HuH-7 (cell line): ENCODE measurements around the gene CTNNA2.
"Not testable (repeated sequence)": the region's sequence is repeated elsewhere in the genome, so short reads cannot be mapped to it uniquely, and the experiment has no call there.

Experiments
- DNase-seq: peaks from one replicate; pipeline ENCODE4 v3.0.0; 2011; ENCODE audit warnings: low spot score

CTNNA2 gene

GRCh38 chr2:80032684-80033083 is 519.8 kb downstream of the CTNNA2 start:
- not testable (repeated sequence) for DNase-seq

GRCh38 chr2:80035749-80036285 is 523.0 kb downstream of the CTNNA2 start:
- no peak for DNase-seq

GRCh38 chr2:80037310-80037709 is 524.5 kb downstream of the CTNNA2 start:
- DNase-seq: no peak

- no peak for DNase-seq
Measured at GRCh38 chr2:80040226-80040625, 527.4 kb downstream of the CTNNA2 start.

GRCh38 chr2:80042635-80043034 is 529.8 kb downstream of the CTNNA2 start:
- DNase-seq: no peak

- DNase-seq: no peak
Measured at GRCh38 chr2:80048296-80048695, 535.4 kb downstream of the CTNNA2 start.

- DNase-seq: peak; percentile 9
Measured at GRCh38 chr2:80050246-80050645, 537.4 kb downstream of the CTNNA2 start.

- no peak for DNase-seq
Measured at GRCh38 chr2:80053522-80054345, 540.9 kb downstream of the CTNNA2 start.

- DNase-seq: no peak
Measured at GRCh38 chr2:80054346-80054675, 541.5 kb downstream of the CTNNA2 start.

GRCh38 chr2:80057956-80058355 is 545.1 kb downstream of the CTNNA2 start:
- DNase-seq: no peak

- no peak for DNase-seq
Measured at GRCh38 chr2:80058562-80058961, 545.7 kb downstream of the CTNNA2 start.

GRCh38 chr2:80059447-80059846 is 546.6 kb downstream of the CTNNA2 start:
- no peak for DNase-seq

GRCh38 chr2:80061881-80062280 is 549.0 kb downstream of the CTNNA2 start:
- no peak for DNase-seq

GRCh38 chr2:80062298-80062697 is 549.4 kb downstream of the CTNNA2 start:
- DNase-seq: no peak

- no peak for DNase-seq
Measured at GRCh38 chr2:80068038-80068731, 555.3 kb downstream of the CTNNA2 start.

- DNase-seq: no peak
Measured at GRCh38 chr2:80070587-80070986, 557.7 kb downstream of the CTNNA2 start.

GRCh38 chr2:80071941-80072340 is 559.1 kb downstream of the CTNNA2 start:
- no peak for DNase-seq

- peak; percentile 46 for DNase-seq
Measured at GRCh38 chr2:80073134-80073561, 560.3 kb downstream of the CTNNA2 start.

- no peak for DNase-seq
Measured at GRCh38 chr2:80074321-80075070, 561.6 kb downstream of the CTNNA2 start.

GRCh38 chr2:80075719-80076118 is 562.9 kb downstream of the CTNNA2 start:
- DNase-seq: no peak

- DNase-seq: no peak
Measured at GRCh38 chr2:80078290-80079036, 565.6 kb downstream of the CTNNA2 start.

- DNase-seq: no peak
Measured at GRCh38 chr2:80080957-80081356, 568.1 kb downstream of the CTNNA2 start.
